OCI-LY7 (cell line): Measurements from ENCODE around the gene ITGA5.

Experiments used
- EZH2phosphoT487 ChIP-seq: fragments of 200-600 bp; sonication (generic); IDR thresholded peaks from 2 replicates; pipeline ENCODE4 v1.6.1; 2018; ENCODE audit warnings: low read depth, borderline replicate concordance, mild to moderate bottlenecking, mixed run types, antibody characterized with exemption, low read length, moderate library complexity, mixed read lengths
- TF ChIP-seq, protein P1 (sequence below): fragments of 200-600 bp; sonication (generic); conservative IDR thresholded peaks from 2 replicates; pipeline ENCODE4 v1.5.1; 2014; ENCODE audit warnings: mild to moderate bottlenecking, antibody characterized with exemption, low read length, moderate library complexity, mixed read lengths

DNA sequence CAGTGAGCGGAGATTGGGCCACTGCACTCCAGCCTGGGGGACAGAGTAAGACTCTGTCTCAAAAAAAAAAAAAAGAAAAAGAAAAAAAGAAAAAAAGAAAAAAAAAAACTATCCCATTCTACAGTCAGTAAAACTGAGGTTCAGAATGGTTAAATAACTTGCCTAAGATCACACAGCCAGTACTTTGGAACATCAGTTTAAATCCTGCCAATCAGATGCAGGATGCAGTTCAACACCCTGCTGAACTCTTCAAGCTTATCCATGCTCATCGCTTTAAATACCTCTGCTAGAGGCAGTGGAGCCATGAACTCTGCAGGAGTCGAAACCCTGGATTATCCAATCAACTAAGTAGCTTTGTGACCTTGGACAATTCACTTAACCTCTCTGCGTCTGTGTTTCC lies 37.9 kb downstream of the ITGA5 start:
- TF ChIP-seq, protein P1, sequence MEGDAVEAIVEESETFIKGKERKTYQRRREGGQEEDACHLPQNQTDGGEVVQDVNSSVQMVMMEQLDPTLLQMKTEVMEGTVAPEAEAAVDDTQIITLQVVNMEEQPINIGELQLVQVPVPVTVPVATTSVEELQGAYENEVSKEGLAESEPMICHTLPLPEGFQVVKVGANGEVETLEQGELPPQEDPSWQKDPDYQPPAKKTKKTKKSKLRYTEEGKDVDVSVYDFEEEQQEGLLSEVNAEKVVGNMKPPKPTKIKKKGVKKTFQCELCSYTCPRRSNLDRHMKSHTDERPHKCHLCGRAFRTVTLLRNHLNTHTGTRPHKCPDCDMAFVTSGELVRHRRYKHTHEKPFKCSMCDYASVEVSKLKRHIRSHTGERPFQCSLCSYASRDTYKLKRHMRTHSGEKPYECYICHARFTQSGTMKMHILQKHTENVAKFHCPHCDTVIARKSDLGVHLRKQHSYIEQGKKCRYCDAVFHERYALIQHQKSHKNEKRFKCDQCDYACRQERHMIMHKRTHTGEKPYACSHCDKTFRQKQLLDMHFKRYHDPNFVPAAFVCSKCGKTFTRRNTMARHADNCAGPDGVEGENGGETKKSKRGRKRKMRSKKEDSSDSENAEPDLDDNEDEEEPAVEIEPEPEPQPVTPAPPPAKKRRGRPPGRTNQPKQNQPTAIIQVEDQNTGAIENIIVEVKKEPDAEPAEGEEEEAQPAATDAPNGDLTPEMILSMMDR: no peak
- no peak for TF ChIP-seq EZH2phosphoT487
